H9 (cell line): ENCODE data around the gene MGAT5B. TPM values are rescaled to one million over a fixed set of nuclear protein-coding genes. Genes with fewer than 3 reads are reported as not detected.

Experiments used
- DNase-seq: peaks from one replicate; pipeline ENCODE4 v3.0.0-alpha.2; 2017
- H2AFZ ChIP-seq: one replicate; pipeline ENCODE4 v1.6.1; 2013; ENCODE audit warnings: mild to moderate bottlenecking, low read length, control low read depth, moderate library complexity
- H2AK5ac ChIP-seq: 2 replicates; pipeline ENCODE4 v1.6.1; 2013; ENCODE audit warnings: low read length, control low read depth, mixed read lengths; ENCODE audit not compliant: insufficient read length
- H2BK120ac ChIP-seq: one replicate; pipeline ENCODE4 v1.6.1; 2013; ENCODE audit warnings: low read depth, mild to moderate bottlenecking, low read length, control low read depth, inconsistent platforms; ENCODE audit not compliant: poor library complexity, severe bottlenecking
- H2BK12ac ChIP-seq: 2 replicates; pipeline ENCODE4 v1.6.1; 2013; ENCODE audit warnings: low read length, control low read depth, mixed read lengths, low read depth; ENCODE audit not compliant: insufficient read length
- H2BK15ac ChIP-seq: 2 replicates; pipeline ENCODE4 v1.6.1; 2013; ENCODE audit warnings: low read depth, low read length, control low read depth
- H2BK20ac ChIP-seq: one replicate; pipeline ENCODE4 v1.6.1; 2013; ENCODE audit warnings: low read depth, mild to moderate bottlenecking, low read length, control low read depth, inconsistent platforms; ENCODE audit not compliant: poor library complexity, severe bottlenecking
- H2BK5ac ChIP-seq: 2 replicates; pipeline ENCODE4 v1.6.1; 2013; ENCODE audit warnings: low read length, control low read depth, mixed read lengths; ENCODE audit not compliant: insufficient read length
- H3K14ac ChIP-seq: 2 replicates; pipeline ENCODE4 v1.6.1; 2013; ENCODE audit warnings: low read length, control low read depth; ENCODE audit not compliant: insufficient read depth
- H3K18ac ChIP-seq: 2 replicates; pipeline ENCODE4 v1.6.1; 2013; ENCODE audit warnings: low read depth, mild to moderate bottlenecking, mixed read lengths, low read length, control low read depth; ENCODE audit not compliant: insufficient read length
- H3K23ac ChIP-seq: 2 replicates; pipeline ENCODE4 v1.6.1; 2013; ENCODE audit warnings: low read length, control low read depth, mixed read lengths, low read depth; ENCODE audit not compliant: insufficient read length
- H3K23me2 ChIP-seq: 2 replicates; pipeline ENCODE4 v1.6.1; 2013; ENCODE audit warnings: low read depth, mild to moderate bottlenecking, mixed read lengths, low read length, control low read depth; ENCODE audit not compliant: insufficient read length, poor library complexity, severe bottlenecking
- H3K27ac ChIP-seq: 2 replicates; pipeline ENCODE4 v1.5.1; 2013; ENCODE audit warnings: low read length, control low read depth, mixed read lengths, low read depth; ENCODE audit not compliant: insufficient read length
- H3K27me3 ChIP-seq: 2 replicates; pipeline ENCODE4 v1.6.1; 2013; ENCODE audit warnings: low read length, control low read depth, inconsistent platforms; ENCODE audit not compliant: insufficient read depth
- H3K4ac ChIP-seq: 2 replicates; pipeline ENCODE4 v1.6.1; 2013; ENCODE audit warnings: low read depth, mild to moderate bottlenecking, control low read depth, inconsistent platforms, low read length, moderate library complexity
- H3K4me1 ChIP-seq: 2 replicates; pipeline ENCODE4 v1.6.1; 2013; ENCODE audit warnings: low read length, control low read depth, inconsistent platforms; ENCODE audit not compliant: insufficient read depth
- H3K4me2 ChIP-seq: 2 replicates; pipeline ENCODE4 v1.6.1; 2013; ENCODE audit warnings: low read length, control low read depth, mixed read lengths; ENCODE audit not compliant: insufficient read length, insufficient read depth
- H3K56ac ChIP-seq: 2 replicates; pipeline ENCODE4 v1.6.1; 2013; ENCODE audit warnings: low read depth, mild to moderate bottlenecking, mixed read lengths, low read length, control low read depth; ENCODE audit not compliant: insufficient read length
- H3K79me1 ChIP-seq: 2 replicates; pipeline ENCODE4 v1.6.1; 2013; ENCODE audit warnings: low read depth, mild to moderate bottlenecking, moderate library complexity, low read length, control low read depth, inconsistent platforms; ENCODE audit not compliant: insufficient read depth, poor library complexity, severe bottlenecking
- H3K79me2 ChIP-seq: 2 replicates; pipeline ENCODE4 v1.6.1; 2013; ENCODE audit warnings: low read length, control low read depth, inconsistent platforms; ENCODE audit not compliant: insufficient read depth
- H3K9ac ChIP-seq: 2 replicates; pipeline ENCODE4 v1.6.1; 2013; ENCODE audit warnings: low read length, control low read depth, mixed read lengths; ENCODE audit not compliant: insufficient read length; ENCODE audit errors: extremely low read depth
- H3K9me3 ChIP-seq: one replicate; pipeline ENCODE4 v1.6.1; 2013; ENCODE audit warnings: low read depth, low read length, inconsistent platforms; ENCODE audit not compliant: control insufficient read depth
- H3T11ph ChIP-seq: one replicate; pipeline ENCODE4 v1.6.1; 2013; ENCODE audit warnings: mild to moderate bottlenecking, low read length, control low read depth, inconsistent platforms
- H4K20me1 ChIP-seq: one replicate; pipeline ENCODE4 v1.6.1; 2013; ENCODE audit not compliant: control insufficient read depth, insufficient read length, insufficient read depth
- H4K5ac ChIP-seq: 2 replicates; pipeline ENCODE4 v1.6.1; 2013; ENCODE audit warnings: low read depth, mild to moderate bottlenecking, mixed read lengths, low read length, control low read depth; ENCODE audit not compliant: insufficient read length
- H4K8ac ChIP-seq: replicated peaks from 2 replicates; pipeline ENCODE4 v1.6.1; 2013; ENCODE audit warnings: low read length, control low read depth, mixed read lengths, low read depth; ENCODE audit not compliant: insufficient read length
- H4K91ac ChIP-seq: 2 replicates; pipeline ENCODE4 v1.6.1; 2013; ENCODE audit warnings: low read depth, mild to moderate bottlenecking, moderate library complexity, mixed read lengths, low read length, control low read depth; ENCODE audit not compliant: insufficient read length
- H3K27ac Mint-ChIP-seq, 3 experiments: 2 replicates in 2 of 3; 3 replicates in 1 of 3; pipeline ENCODE4 v1.8.0; 2020 to 2021; ENCODE audit warnings: mixed read lengths in 3 of 3, mild to moderate bottlenecking in 1 of 3, moderate library complexity in 1 of 3
- H3K27me3 Mint-ChIP-seq: 2 replicates; pipeline ENCODE4 v1.8.0; 2021; ENCODE audit warnings: low read depth, mild to moderate bottlenecking, moderate library complexity, mixed read lengths
- H3K36me3 Mint-ChIP-seq, 3 experiments: 2 replicates in 2 of 3; 3 replicates in 1 of 3; pipeline ENCODE4 v1.8.0; 2020 to 2021; ENCODE audit warnings: low read depth in 3 of 3, mixed read lengths in 3 of 3; ENCODE audit not compliant: insufficient read depth in 1 of 3
- H3K4me1 Mint-ChIP-seq, 2 experiments: 2 replicates each; pipeline ENCODE4 v1.8.0; 2020; ENCODE audit warnings: mixed read lengths in 2 of 2
- H3K4me3 Mint-ChIP-seq, 2 experiments: 2 replicates in 1 of 2; 3 replicates in 1 of 2; pipeline ENCODE4 v1.8.0; 2020 to 2021; ENCODE audit warnings: mild to moderate bottlenecking in 2 of 2, mixed read lengths in 2 of 2, moderate library complexity in 1 of 2
- H3K9me3 Mint-ChIP-seq, 2 experiments: 2 replicates in 1 of 2; 3 replicates in 1 of 2; pipeline ENCODE4 v1.8.0; 2020; ENCODE audit warnings: mild to moderate bottlenecking in 2 of 2, mixed read lengths in 2 of 2, moderate library complexity in 1 of 2
- WGBS: extraction: QIAGEN DNeasy Blood & Tissue Kit; methylation state at CpG from one replicate; pipeline ENCODE4 v1.1.7; 2013; ENCODE audit warnings: missing lambda C conversion rate, low lambda C conversion rate, mixed read lengths; ENCODE audit not compliant: insufficient read length; ENCODE audit errors: extremely low coverage; 5-methylcytosine and 5-hydroxymethylcytosine counted together
- total RNA-seq: library from RNA; stranded (reverse); gene quantifications from 2 replicates; pipeline ENCODE4 v1.2.1, GENCODE V29; 2021
- TF ChIP-seq, protein P1 (sequence below): fragments of 200-600 bp; sonication (generic); conservative IDR thresholded peaks from 3 replicates; pipeline ENCODE4 v1.8.0; 2021; ENCODE audit warnings: antibody characterized with exemption, mild to moderate bottlenecking

Gene MGAT5B
- total RNA-seq, 1 experiment from 2014 or later = 4.9 TPM

GRCh38 chr17:76948726-76949342 is 80.6 kb downstream of the MGAT5B start:
- Histone ChIP-seq H3K79me1 (no peaks in the 10 kb centered on the region), H3K56ac (no peak overlapping the region), H3K9me3 (no peaks in the 10 kb centered on the region), H3K23me2 (no peaks in the 10 kb centered on the region), H3K18ac (no peak overlapping the region), H3K27ac (no peak overlapping the region), H4K91ac (no peak overlapping the region), H4K5ac (no peak overlapping the region), H2BK5ac (no peak overlapping the region), H3K4me1 (no peaks in the 10 kb centered on the region), H2AFZ (no peak overlapping the region), H3K27me3 (no peaks in the 10 kb centered on the region), H3K4me2 (no peak overlapping the region), H3K79me2 (no peaks in the 10 kb centered on the region), H3K4ac (no peak overlapping the region), H3K23ac (no peak overlapping the region), H2BK12ac (no peak overlapping the region), H2BK120ac (no peak overlapping the region), H2BK20ac (no peak overlapping the region), H3K14ac (peak overlapping the region; percentile 59; the same call in 1 of the 2 replicates), H4K20me1 (no peaks in the 10 kb centered on the region), H4K8ac (no peak overlapping the region), H2BK15ac (no peak overlapping the region), H3K9ac (no peak overlapping the region), H3T11ph (no peak overlapping the region), H2AK5ac (no peak overlapping the region)
- Mint-ChIP-seq H3K4me1 (peaks cover 0 to 26% of the 10 kb centered on the region in 2 experiments; a peak in 3 of 4 replicates), H3K4me3 (no peak overlapping the region), H3K27ac (no peak overlapping the region), H3K36me3 (no peaks in the 10 kb centered on the region; a peak in 1 of 7 replicates), H3K27me3 (no peaks in the 10 kb centered on the region), H3K9me3 (no peaks in the 10 kb centered on the region)
- DNase-seq = no peak
- no CpG with 5 or more reads among the region's 27 CpGs for WGBS
- TF ChIP-seq, protein P1, sequence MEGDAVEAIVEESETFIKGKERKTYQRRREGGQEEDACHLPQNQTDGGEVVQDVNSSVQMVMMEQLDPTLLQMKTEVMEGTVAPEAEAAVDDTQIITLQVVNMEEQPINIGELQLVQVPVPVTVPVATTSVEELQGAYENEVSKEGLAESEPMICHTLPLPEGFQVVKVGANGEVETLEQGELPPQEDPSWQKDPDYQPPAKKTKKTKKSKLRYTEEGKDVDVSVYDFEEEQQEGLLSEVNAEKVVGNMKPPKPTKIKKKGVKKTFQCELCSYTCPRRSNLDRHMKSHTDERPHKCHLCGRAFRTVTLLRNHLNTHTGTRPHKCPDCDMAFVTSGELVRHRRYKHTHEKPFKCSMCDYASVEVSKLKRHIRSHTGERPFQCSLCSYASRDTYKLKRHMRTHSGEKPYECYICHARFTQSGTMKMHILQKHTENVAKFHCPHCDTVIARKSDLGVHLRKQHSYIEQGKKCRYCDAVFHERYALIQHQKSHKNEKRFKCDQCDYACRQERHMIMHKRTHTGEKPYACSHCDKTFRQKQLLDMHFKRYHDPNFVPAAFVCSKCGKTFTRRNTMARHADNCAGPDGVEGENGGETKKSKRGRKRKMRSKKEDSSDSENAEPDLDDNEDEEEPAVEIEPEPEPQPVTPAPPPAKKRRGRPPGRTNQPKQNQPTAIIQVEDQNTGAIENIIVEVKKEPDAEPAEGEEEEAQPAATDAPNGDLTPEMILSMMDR = no peak
